GM12878 (cell line): ENCODE data around the gene SETBP1.

ENCODE experiments used
- CHD2 ChIP-seq: IDR thresholded peaks from 2 replicates; pipeline ENCODE4 v1.6.1; 2011; ENCODE audit warnings: low read depth, low read length, improper control_type of control experiment, borderline replicate concordance
- CREB1 ChIP-seq: IDR thresholded peaks from 2 replicates; pipeline ENCODE4 v1.6.1; 2012; ENCODE audit warnings: low read depth, mild to moderate bottlenecking, inconsistent platforms
- EZH2 ChIP-seq: IDR thresholded peaks from 2 replicates; pipeline ENCODE4 v1.6.1; 2012; ENCODE audit warnings: low read depth, mild to moderate bottlenecking, control low read depth, inconsistent platforms, low read length, borderline replicate concordance; ENCODE audit not compliant: control insufficient read depth
- GABPA ChIP-seq: IDR thresholded peaks from 2 replicates; pipeline ENCODE4 v1.6.1; 2014; ENCODE audit warnings: antibody characterized with exemption, low read depth, mild to moderate bottlenecking, inconsistent platforms
- POLR2A ChIP-seq: IDR thresholded peaks from 2 replicates; pipeline ENCODE4 v1.6.1; 2011; ENCODE audit warnings: low read depth, mild to moderate bottlenecking, low read length
- RAD51 ChIP-seq: fragments of 450-650 bp; IDR thresholded peaks from 2 replicates; pipeline ENCODE4 v1.6.1; 2016; ENCODE audit warnings: moderate library complexity, mild to moderate bottlenecking, inconsistent platforms
- SP1 ChIP-seq: IDR thresholded peaks from one replicate; pipeline ENCODE4 v1.6.1; 2011; ENCODE audit warnings: low read depth, low read length
- TARDBP ChIP-seq: IDR thresholded peaks from 2 replicates; pipeline ENCODE4 v1.6.1; 2016; ENCODE audit warnings: borderline replicate concordance
- TF ChIP-seq, protein P1 (sequence below): IDR thresholded peaks from 2 replicates; pipeline ENCODE4 v1.6.1; 2012; ENCODE audit warnings: low read length, inconsistent platforms
- TF ChIP-seq, protein P2 (sequence below): IDR thresholded peaks from 2 replicates; pipeline ENCODE4 v1.6.1; 2011; ENCODE audit warnings: mild to moderate bottlenecking, low read depth, low read length, moderate library complexity; ENCODE audit not compliant: insufficient replicate concordance
- TF ChIP-seq, protein P3 (sequence below): fragments of 450-650 bp; IDR thresholded peaks from 2 replicates; pipeline ENCODE4 v1.6.1; 2014; ENCODE audit warnings: mild to moderate bottlenecking

DNA sequence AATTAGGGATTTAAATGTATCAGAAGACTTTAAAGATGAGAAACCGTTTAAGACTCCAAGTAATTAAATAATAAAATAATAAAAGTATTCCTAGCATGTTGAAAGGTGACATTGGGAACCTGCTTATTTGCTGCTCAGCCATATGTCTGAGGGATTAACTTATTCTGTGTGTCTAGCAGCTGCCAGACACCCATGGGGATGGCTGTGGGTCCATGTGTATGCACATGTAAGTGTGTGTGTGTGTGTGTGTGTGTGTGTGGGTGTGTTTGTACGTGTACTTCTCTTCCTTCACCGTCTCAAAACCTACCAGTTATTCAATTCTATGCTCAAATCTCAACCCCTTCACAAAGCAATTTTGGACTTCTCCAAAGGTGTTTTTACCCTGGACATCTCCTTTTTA is 124.5 kb downstream of the SETBP1 start:
- TF ChIP-seq, protein P1, sequence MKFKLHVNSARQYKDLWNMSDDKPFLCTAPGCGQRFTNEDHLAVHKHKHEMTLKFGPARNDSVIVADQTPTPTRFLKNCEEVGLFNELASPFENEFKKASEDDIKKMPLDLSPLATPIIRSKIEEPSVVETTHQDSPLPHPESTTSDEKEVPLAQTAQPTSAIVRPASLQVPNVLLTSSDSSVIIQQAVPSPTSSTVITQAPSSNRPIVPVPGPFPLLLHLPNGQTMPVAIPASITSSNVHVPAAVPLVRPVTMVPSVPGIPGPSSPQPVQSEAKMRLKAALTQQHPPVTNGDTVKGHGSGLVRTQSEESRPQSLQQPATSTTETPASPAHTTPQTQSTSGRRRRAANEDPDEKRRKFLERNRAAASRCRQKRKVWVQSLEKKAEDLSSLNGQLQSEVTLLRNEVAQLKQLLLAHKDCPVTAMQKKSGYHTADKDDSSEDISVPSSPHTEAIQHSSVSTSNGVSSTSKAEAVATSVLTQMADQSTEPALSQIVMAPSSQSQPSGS: no peak
- TF ChIP-seq CHD2: no peak
- TF ChIP-seq, protein P2, sequence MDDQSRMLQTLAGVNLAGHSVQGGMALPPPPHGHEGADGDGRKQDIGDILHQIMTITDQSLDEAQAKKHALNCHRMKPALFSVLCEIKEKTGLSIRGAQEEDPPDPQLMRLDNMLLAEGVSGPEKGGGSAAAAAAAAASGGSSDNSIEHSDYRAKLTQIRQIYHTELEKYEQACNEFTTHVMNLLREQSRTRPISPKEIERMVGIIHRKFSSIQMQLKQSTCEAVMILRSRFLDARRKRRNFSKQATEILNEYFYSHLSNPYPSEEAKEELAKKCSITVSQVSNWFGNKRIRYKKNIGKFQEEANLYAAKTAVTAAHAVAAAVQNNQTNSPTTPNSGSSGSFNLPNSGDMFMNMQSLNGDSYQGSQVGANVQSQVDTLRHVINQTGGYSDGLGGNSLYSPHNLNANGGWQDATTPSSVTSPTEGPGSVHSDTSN: no peak
- TF ChIP-seq EZH2: no peak
- no peak for TF ChIP-seq RAD51
- TF ChIP-seq TARDBP: no peak
- TF ChIP-seq CREB1: no peak
- TF ChIP-seq, protein P3, sequence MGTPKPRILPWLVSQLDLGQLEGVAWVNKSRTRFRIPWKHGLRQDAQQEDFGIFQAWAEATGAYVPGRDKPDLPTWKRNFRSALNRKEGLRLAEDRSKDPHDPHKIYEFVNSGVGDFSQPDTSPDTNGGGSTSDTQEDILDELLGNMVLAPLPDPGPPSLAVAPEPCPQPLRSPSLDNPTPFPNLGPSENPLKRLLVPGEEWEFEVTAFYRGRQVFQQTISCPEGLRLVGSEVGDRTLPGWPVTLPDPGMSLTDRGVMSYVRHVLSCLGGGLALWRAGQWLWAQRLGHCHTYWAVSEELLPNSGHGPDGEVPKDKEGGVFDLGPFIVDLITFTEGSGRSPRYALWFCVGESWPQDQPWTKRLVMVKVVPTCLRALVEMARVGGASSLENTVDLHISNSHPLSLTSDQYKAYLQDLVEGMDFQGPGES: no peak
- TF ChIP-seq POLR2A: no peak
- no peak for TF ChIP-seq GABPA
- TF ChIP-seq SP1: no peak
